GM12892 (cell line): ENCODE measurements around the gene DLG2.

Source experiments
- POLR2A ChIP-seq: IDR thresholded peaks from 2 replicates; pipeline ENCODE4 v1.6.1; 2011; ENCODE audit warnings: low read depth, low read length, control low read depth
- POLR2AphosphoS5 ChIP-seq: IDR thresholded peaks from 2 replicates; pipeline ENCODE4 v1.6.1; 2011; ENCODE audit warnings: low read depth, low read length, control low read depth
- TAF1 ChIP-seq: IDR thresholded peaks from 2 replicates; pipeline ENCODE4 v1.6.1; 2011; ENCODE audit warnings: low read depth, mild to moderate bottlenecking, control low read depth, low read length, borderline replicate concordance

GRCh38 chr11:84947070-84947469 lies 680.1 kb downstream of the DLG2 start:
- TF ChIP-seq POLR2A (no peak), POLR2AphosphoS5 (no peak), TAF1 (no peak)
